Activated B cell treated with CpG ODN at 0.5 μM for 24 hours (primary cell): ENCODE results near the gene KCNJ4. TPM values are rescaled to one million over a fixed set of nuclear protein-coding genes. Genes with fewer than 3 reads are reported as not detected.
"Not testable (repeated sequence)": the region's sequence is repeated elsewhere in the genome, so short reads cannot be mapped to it uniquely, and the experiment has no call there.

Experiments
- ATAC-seq: fragments of 200-7000 bp; cut with Tn5 transposase; one replicate; pipeline ENCODE4 v1.10.0; 2021; ENCODE audit warnings: low read depth, mild to moderate bottlenecking, moderate library complexity
- CTCF ChIA-PET: fragments of 350-600 bp; sonication (Branson Sonifier 250); formaldehyde crosslinking; loops from one replicate; lab custom pipeline; 2021; ENCODE audit warnings: antibody characterized with exemption; lab: Charles Lee
- POLR2A ChIA-PET: fragments of 350-600 bp; sonication (Branson Sonifier 250); formaldehyde crosslinking; loops from one replicate; lab custom pipeline; 2021; ENCODE audit warnings: antibody characterized with exemption; lab: Charles Lee
- DNase-seq: peaks from one replicate; pipeline ENCODE4 v3.0.0; 2022
- H3K27ac Mint-ChIP-seq: one replicate; pipeline ENCODE4 v1.8.0; 2020; ENCODE audit warnings: mixed read lengths
- H3K27me3 Mint-ChIP-seq: one replicate; pipeline ENCODE4 v1.8.0; 2021; ENCODE audit warnings: mixed read lengths
- H3K36me3 Mint-ChIP-seq: one replicate; pipeline ENCODE4 v1.8.0; 2021; ENCODE audit warnings: low read depth, mixed read lengths
- H3K4me1 Mint-ChIP-seq: one replicate; pipeline ENCODE4 v1.8.0; 2021; ENCODE audit warnings: mixed read lengths
- H3K4me3 Mint-ChIP-seq: one replicate; pipeline ENCODE4 v1.8.0; 2020; ENCODE audit warnings: mild to moderate bottlenecking, mixed read lengths
- H3K9me3 Mint-ChIP-seq: one replicate; pipeline ENCODE4 v1.8.0; 2020; ENCODE audit warnings: mixed read lengths
- CTCF ChIP-seq: fragments of 200-600 bp; IDR thresholded peaks from one replicate; pipeline ENCODE4 v1.8.0; 2022; ENCODE audit warnings: antibody characterized with exemption, mild to moderate bottlenecking
- intact Hi-C: fragments of 100-400 bp; cut with micrococcal nuclease; formaldehyde crosslinking; loops from one replicate; pipeline ENCODE4 v1.15.1; 2024
- total RNA-seq: library from RNA; stranded (reverse); gene quantifications from 2 replicates; pipeline ENCODE4 v1.2.3, GENCODE V29; 2022

The KCNJ4 gene
- total RNA-seq, 1 donor from 2014 or later, result not detected

- Mint-ChIP-seq H3K36me3 (no peaks in the 10 kb centered on the region), H3K27me3 (peaks cover 2% of the 10 kb centered on the region), H3K27ac (no peak overlapping the region), H3K9me3 (no peaks in the 10 kb centered on the region), H3K4me3 (no peak overlapping the region), H3K4me1 (peaks cover 3% of the 10 kb centered on the region)
- ChIA-PET POLR2A (no interaction called here), CTCF (no interaction called here)
- DNase-seq, result no peak
- ATAC-seq, result no peak
- TF ChIP-seq CTCF, result no peak
- intact Hi-C loops, result no loop called here
These were observed 50.6 kb downstream of the KCNJ4 start for GRCh38 chr22:38404419-38404818.

GRCh38 chr22:38403812-38404211 is 51.2 kb downstream of the KCNJ4 start:
- no peak overlapping the region for H3K4me3 Mint-ChIP-seq
- ATAC-seq, result no peak
- intact Hi-C loops, result no loop called here
- no peaks in the 10 kb centered on the region for H3K9me3 Mint-ChIP-seq
- no peak overlapping the region for H3K27ac Mint-ChIP-seq
- ChIA-PET POLR2A (no interaction called here), CTCF (no interaction called here)
- H3K27me3 Mint-ChIP-seq, result peaks cover 2% of the 10 kb centered on the region
- no peaks in the 10 kb centered on the region for H3K36me3 Mint-ChIP-seq
- TF ChIP-seq CTCF, result no peak
- no peak for DNase-seq
- peaks cover 3% of the 10 kb centered on the region for H3K4me1 Mint-ChIP-seq

GRCh38 chr22:38402204-38402603 is 52.8 kb downstream of the KCNJ4 start:
- POLR2A ChIA-PET, result interaction anchor here (0.6 kb wide), 1 partner anchor 193 kb away, joined by 4 read pairs; no protein-coding TSS in a partner anchor
- Mint-ChIP-seq H3K36me3 (peaks cover 2% of the 10 kb centered on the region), H3K4me1 (peaks cover 3% of the 10 kb centered on the region), H3K27me3 (peaks cover 2% of the 10 kb centered on the region), H3K9me3 (no peaks in the 10 kb centered on the region), H3K27ac (no peak overlapping the region), H3K4me3 (no peak overlapping the region)
- DNase-seq (no peak), ATAC-seq (no peak)
- CTCF ChIA-PET, result interaction anchor here (1.0 kb wide), 1 partner anchor 350 kb away, joined by 6 read pairs; no protein-coding TSS in a partner anchor
- intact Hi-C loops, result no loop called here
- TF ChIP-seq CTCF, result no peak

- CTCF ChIA-PET, result interaction anchor here (0.9 kb wide), 1 partner anchor 349 kb away, joined by 5 read pairs; no protein-coding TSS in a partner anchor
- intact Hi-C loops, result no loop called here
- POLR2A ChIA-PET, result interaction anchor here (0.6 to 0.7 kb wide), 4 partner anchors 51 to 383 kb away, joined by 3 to 11 read pairs (median 4); partner anchors contain the start of gene DMC1
These were observed 53.5 kb downstream of the KCNJ4 start for GRCh38 chr22:38401336-38402084.

GRCh38 chr22:38400256-38400655 is 54.7 kb downstream of the KCNJ4 start:
- H3K27me3 Mint-ChIP-seq, H3K4me3 Mint-ChIP-seq, CTCF ChIA-PET, H3K27ac Mint-ChIP-seq, DNase-seq, H3K36me3 Mint-ChIP-seq, intact Hi-C loops, H3K9me3 Mint-ChIP-seq, ATAC-seq: not testable (repeated sequence)
- POLR2A ChIA-PET, result interaction anchor here (0.7 kb wide), 1 partner anchor 12 kb away, joined by 3 read pairs; no protein-coding TSS in a partner anchor
- H3K4me1 Mint-ChIP-seq, result peaks cover 23% of the 10 kb centered on the region

More at GRCh38 chr22:38401336-38402084, 53.5 kb downstream of the KCNJ4 start:
- no peak for DNase-seq
- Mint-ChIP-seq H3K27ac (no peak overlapping the region), H3K4me3 (no peak overlapping the region), H3K9me3 (no peaks in the 10 kb centered on the region), H3K4me1 (peaks cover 10% of the 10 kb centered on the region), H3K27me3 (no peaks in the 10 kb centered on the region), H3K36me3 (peaks cover 5% of the 10 kb centered on the region)
- no peak for TF ChIP-seq CTCF
- ATAC-seq, result no peak
